ENCODE data around the gene RFX2. TPM values are rescaled to one million over a fixed set of nuclear protein-coding genes. Genes with fewer than 3 reads are reported as not detected.

The RFX2 gene
- total and polyA plus RNA-seq, 2 experiments from 2014 or later, result 2.3 to 4.9 TPM

GRCh38 chr19:5959260-5960004 lies 150.9 kb downstream of the RFX2 start:
- 96% methylated on average over 14 of the region's 14 CpGs for WGBS (ENCODE audit: low lambda C conversion rate, missing lambda C conversion rate)
- H3K4me1 ChIP-seq (ENCODE audit: insufficient read depth), result peaks cover 83% of the 10 kb centered on the region
- TF ChIP-seq CTCF (IDR thresholded peaks at IDR 0.05; ENCODE audit: poor library complexity), result no peak
- no peak for TF ChIP-seq EZH2 (IDR thresholded peaks at IDR 0.05; ENCODE audit: borderline replicate concordance)
- no peak for TF ChIP-seq EZH2phosphoT487 (IDR thresholded peaks at IDR 0.05; ENCODE audit: low read depth, severe bottlenecking, unreplicated experiment)
- H3K27me3 ChIP-seq, result no peaks in the 10 kb centered on the region
- peak overlapping the region; percentile 93 for H3K27ac ChIP-seq
- H2AFZ ChIP-seq, result no peak overlapping the region
- H3K79me2 ChIP-seq, result peaks cover 92% of the 10 kb centered on the region
- no peak overlapping the region for H3K4me3 ChIP-seq
- no peaks in the 10 kb centered on the region for H3K9me2 ChIP-seq (replicated peaks; ENCODE audit: insufficient read depth)
- H3K4me2 ChIP-seq, result no peak overlapping the region
- no peaks in the 10 kb centered on the region for H3K9me3 ChIP-seq (ENCODE audit: low read depth)
- H4K20me1 ChIP-seq (ENCODE audit: insufficient read depth, poor library complexity, severe bottlenecking), result peaks cover 67% of the 10 kb centered on the region
- no peaks in the 10 kb centered on the region for H3K36me3 ChIP-seq (replicated peaks; ENCODE audit: insufficient read depth, low read depth)
- DNase-seq (ENCODE audit: low spot score), result no peak

GRCh38 chr19:5958851-5959122 lies 151.5 kb downstream of the RFX2 start:
- Histone ChIP-seq H3K4me1 (ENCODE audit: insufficient read depth) (peaks cover 90% of the 10 kb centered on the region), H3K4me3 (no peak overlapping the region), H3K27me3 (no peaks in the 10 kb centered on the region), H3K27ac (peak overlapping the region; percentile 82), H3K4me2 (peak overlapping the region; percentile 56), H4K20me1 (ENCODE audit: insufficient read depth, poor library complexity, severe bottlenecking) (peaks cover 66% of the 10 kb centered on the region), H3K9me3 (ENCODE audit: low read depth) (no peaks in the 10 kb centered on the region), H3K9me2 (replicated peaks; ENCODE audit: insufficient read depth) (no peaks in the 10 kb centered on the region), H3K79me2 (peaks cover 91% of the 10 kb centered on the region), H3K36me3 (replicated peaks; ENCODE audit: insufficient read depth, low read depth) (no peaks in the 10 kb centered on the region), H2AFZ (no peak overlapping the region)
- TF ChIP-seq EZH2phosphoT487 (IDR thresholded peaks at IDR 0.05; ENCODE audit: low read depth, severe bottlenecking, unreplicated experiment) (no peak), CTCF (IDR thresholded peaks at IDR 0.05; ENCODE audit: poor library complexity) (no peak), EZH2 (IDR thresholded peaks at IDR 0.05; ENCODE audit: borderline replicate concordance) (no peak)
- WGBS (ENCODE audit: low lambda C conversion rate, missing lambda C conversion rate), result 94% methylated on average over 10 of the region's 10 CpGs
- DNase-seq (ENCODE audit: low spot score), result no peak

GRCh38 chr19:5958074-5958850 lies 152.0 kb downstream of the RFX2 start:
- H3K27me3 ChIP-seq, result no peaks in the 10 kb centered on the region
- peaks cover 95% of the 10 kb centered on the region for H3K4me1 ChIP-seq (ENCODE audit: insufficient read depth)
- H3K27ac ChIP-seq, result peak overlapping the region; percentile 82
- H3K36me3 ChIP-seq (replicated peaks; ENCODE audit: insufficient read depth, low read depth), result no peaks in the 10 kb centered on the region
- WGBS (ENCODE audit: low lambda C conversion rate, missing lambda C conversion rate), result 70% methylated on average over 21 of the region's 21 CpGs
- no peak overlapping the region for H3K4me3 ChIP-seq
- peak overlapping the region; percentile 56 for H3K4me2 ChIP-seq
- H3K9me2 ChIP-seq (replicated peaks; ENCODE audit: insufficient read depth), result no peaks in the 10 kb centered on the region
- H3K79me2 ChIP-seq, result peaks cover 91% of the 10 kb centered on the region
- DNase-seq (ENCODE audit: low spot score), result no peak
- no peak overlapping the region for H2AFZ ChIP-seq
- peaks cover 72% of the 10 kb centered on the region for H4K20me1 ChIP-seq (ENCODE audit: insufficient read depth, poor library complexity, severe bottlenecking)
- TF ChIP-seq EZH2 (IDR thresholded peaks at IDR 0.05; ENCODE audit: borderline replicate concordance) (no peak), CTCF (IDR thresholded peaks at IDR 0.05; ENCODE audit: poor library complexity) (peak; percentile 3), EZH2phosphoT487 (IDR thresholded peaks at IDR 0.05; ENCODE audit: low read depth, severe bottlenecking, unreplicated experiment) (no peak)
- H3K9me3 ChIP-seq (ENCODE audit: low read depth), result no peaks in the 10 kb centered on the region
